COLO829 (cell line): Measurements from ENCODE around the gene IL7R.
A peak's percentile ranks its signal among the peaks of the same experiment; 100 is the strongest.
"Not testable (repeated sequence)": the region's sequence is repeated elsewhere in the genome, so short reads cannot be mapped to it uniquely, and the experiment has no call there.

Source experiments
- DNase-seq: peaks from one replicate; pipeline ENCODE4 v3.0.0; 2012; ENCODE audit warnings: low spot score

IL7R gene

DNA sequence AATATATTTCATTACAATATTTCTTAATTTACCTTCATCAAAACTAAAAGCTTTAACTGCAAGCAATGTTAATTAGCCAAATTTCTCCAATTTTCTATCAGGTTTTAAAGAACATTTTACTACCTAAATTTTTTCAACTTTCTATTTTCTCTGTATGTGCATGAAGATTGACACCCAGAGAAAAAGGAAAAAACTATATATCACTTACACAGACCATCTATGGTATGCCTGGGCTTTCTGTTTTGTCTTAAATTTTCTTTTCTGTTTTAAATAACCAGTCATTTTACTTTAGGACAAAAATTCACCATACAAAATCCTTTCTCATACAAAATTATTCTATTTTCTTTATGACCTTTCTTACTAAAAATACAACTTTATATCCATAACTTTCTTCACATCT is 13.8 kb upstream of the IL7R start:
- no peak for DNase-seq

DNA sequence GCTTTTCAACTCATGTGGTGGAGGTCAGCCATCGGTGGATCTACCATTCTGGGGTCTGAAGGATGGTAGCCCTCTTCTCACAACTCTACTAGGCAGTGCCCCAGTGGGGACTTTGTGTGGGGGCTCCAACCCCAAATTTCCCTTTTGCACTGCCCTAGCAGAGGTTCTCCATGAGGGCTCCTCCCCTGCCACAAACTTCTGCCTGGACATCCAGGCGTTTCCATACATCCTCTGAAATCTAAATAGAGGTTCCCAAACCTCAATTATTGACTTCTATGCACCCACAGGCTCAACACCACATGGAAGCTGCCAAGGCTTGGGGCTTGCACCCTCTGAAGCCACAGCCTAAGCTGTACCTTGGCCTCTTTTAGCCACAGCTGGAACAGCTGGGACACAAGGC is 11.2 kb upstream of the IL7R start:
- not testable (repeated sequence) for DNase-seq

DNA sequence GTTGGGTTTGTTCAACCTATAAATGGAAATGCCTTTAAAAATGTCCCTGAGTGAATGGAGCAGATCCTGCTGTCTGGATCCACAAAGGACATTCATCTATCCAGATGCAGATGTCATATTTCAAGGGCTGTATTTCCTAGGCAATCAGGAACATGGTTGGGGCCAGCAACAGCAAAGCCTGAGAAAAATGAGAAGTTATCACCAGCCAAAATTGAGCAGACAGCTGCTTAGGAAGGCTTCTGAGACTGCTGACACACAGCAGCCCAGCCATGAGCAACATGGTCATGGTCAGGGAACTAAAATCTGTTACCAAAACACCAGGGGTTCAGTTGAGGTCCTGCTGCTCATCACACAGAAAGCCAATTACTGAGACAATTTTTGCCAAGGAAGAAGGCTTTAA is 9.2 kb upstream of the IL7R start:
- DNase-seq, result no peak

DNA sequence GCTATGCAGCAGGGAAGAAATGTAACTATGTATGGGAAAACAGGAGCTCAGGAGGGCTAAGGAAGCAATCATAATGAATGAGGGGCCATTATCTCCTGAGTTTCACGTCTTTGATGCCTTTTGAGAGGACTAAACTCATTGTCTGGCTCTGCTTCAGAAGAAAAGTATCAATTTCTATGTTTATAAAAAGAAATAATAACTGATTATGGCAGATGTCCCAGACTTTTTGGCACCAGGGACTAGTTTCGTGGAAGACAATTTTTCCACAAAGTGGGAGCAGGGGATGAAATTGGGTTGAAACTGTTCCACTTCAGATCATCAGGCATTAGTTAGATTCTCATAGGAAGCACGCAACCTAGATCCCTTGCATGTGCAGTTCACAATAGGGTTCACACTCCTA is 8.7 kb upstream of the IL7R start:
- DNase-seq, result no peak

DNA sequence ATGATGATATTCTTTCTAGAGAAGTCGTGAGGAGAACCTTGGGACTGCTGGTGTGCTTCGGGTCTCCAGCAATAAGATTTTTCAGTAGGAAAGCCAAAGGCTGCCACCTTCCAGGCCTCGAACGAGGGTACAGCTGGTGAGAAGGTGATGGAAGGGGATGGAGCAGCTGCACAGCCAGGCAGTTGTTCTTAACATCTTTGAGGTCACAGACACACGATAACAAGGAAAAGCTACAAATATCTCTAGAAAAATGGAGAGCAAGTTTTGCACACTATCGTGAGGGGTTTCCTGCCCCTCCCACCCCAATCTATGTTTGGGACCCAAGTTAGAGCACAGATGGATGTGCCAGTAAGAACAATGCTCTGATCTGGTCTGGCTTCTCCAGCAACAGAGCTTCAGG is 6.8 kb upstream of the IL7R start:
- DNase-seq, result no peak

DNA sequence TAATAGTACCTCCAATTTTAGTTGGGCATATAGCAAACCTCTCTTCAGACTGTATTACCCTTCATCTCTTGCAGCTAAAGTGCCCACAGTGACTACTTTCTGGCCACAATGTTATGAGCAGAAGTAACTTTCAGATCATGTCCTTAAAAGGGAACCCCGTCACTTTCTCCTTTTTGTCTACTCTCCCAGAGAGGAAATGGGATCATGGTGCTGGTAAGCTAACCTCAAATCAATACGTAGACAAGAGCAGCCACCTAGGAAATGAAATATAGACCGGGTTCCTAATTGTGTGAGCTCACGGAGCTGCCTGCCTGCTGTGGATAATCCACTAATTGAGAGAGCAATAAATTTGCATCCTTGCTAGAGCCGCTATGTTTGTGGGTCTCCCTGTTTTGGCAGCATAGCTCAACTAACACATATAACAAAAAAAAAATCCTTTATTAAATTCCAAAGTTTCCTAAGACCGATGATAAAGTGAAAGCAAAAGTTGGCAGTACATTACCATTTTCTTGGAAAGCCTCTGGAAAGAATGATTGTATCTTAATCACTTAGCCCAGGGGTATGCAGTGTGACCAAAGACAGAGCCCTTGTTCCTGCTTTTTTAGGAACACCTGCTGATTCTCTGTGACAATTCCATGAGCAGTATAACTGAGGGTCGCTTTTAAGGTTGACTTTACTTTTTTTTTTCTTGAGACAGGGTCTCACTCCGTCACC is 5.6 kb upstream of the IL7R start:
- DNase-seq, result no peak

DNA sequence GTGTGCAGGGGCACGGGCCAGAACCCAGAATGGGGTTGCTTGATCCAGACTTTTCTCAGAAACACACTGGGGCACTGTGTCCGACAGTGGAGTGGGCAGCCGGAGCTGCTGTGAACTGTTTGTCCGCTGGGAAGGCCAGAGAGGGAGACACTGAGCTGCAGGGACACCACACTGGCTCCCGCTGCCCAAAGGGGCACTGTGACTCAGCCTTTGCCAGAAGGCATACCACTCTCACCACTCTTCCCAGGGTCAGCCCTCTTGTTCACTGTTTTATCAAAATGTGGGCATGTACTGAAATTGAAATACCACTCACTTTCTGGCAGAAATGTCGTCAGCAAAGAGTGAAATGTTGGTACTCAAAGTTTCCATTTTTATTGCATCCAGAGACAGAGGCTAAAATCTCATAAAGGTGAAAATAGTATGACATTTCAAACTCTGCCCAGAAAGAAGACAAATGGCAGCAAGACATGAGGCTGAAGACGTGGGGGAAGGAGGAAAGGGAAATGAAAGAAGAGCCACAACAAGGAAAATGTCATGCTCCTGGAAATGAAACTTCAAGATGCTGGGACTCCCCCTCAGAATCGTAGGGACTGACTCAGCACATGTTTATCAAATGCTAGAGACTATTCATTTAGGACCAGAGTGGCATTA is 4.5 kb upstream of the IL7R start:
- no peak for DNase-seq

DNA sequence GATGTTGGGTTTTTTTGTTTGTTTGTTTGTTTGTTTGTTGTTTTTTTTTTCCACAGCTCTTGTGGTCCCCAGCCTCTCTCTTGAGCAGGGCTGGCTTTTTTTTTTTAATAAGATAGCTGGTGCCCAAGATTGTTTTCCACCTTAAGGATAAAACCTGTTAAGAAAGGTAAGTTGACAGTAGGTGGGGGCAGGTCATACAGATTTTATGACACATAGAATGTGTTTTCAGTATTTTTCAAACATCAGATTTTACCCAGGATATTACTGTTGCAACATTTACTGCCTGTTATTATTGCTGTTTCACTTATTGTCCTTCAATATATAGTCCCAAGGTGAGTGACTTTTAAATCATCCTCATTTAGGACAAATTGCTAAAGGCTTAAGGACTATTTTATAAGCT is 3.9 kb upstream of the IL7R start:
- DNase-seq, result no peak

DNA sequence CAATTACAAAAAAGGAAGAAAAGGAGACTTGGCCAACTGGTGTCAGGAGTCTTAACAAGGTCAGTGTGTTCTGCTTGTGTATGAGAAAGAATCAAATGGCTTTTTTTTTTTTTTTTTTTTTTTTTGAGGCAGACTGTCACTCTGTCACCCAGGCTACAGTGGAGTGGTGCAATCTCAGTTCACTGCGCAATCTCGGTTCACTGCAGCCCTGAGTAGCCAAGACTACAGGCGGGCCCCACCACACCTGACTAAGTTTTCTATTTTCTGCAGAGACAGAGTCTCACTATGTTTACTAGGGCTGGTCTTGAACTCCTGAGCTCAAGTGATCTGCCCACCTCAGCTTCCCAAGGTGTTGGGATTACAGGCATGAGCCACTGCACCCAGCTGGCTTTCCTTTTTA is 3.1 kb upstream of the IL7R start:
- DNase-seq, result no peak

DNA sequence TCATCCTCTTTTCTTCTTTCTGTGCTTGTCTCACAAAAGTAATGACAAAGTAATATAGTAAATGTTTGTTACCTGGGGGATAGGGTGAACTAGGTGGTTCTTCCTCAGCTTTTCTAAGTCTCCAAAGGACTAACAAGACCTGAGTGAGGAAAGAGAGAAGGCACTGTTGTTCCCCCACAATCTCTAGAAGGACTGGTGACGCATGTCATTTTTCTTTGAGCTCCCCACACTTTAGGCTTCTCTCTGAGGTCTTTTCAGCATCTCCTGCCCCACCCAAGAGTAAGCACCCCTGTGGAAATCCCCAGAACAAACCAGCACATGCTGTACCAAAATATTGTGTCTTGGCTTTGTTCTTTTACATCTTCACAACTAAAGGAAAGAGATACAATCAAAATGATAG is 2.4 kb upstream of the IL7R start:
- no peak for DNase-seq

DNA sequence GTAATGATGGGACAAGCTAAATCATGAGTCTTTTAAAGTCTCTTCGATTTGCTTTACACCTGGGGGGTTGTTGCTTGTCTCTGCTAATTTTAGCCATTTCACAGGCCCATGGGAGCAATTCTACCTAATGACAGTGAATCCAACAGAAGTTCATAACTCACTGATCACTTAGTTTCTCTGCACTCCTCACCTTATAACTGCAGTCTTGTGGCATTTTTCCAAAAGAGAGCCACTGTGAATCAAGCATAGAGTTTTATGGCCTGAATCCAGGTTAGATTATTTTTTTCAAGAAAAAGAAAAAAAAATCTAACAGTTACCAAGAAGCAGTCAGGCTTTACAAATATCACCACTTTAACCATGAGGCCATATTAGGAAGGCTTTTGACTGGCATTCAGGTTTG is 1.5 kb upstream of the IL7R start:
- DNase-seq, result no peak

DNA sequence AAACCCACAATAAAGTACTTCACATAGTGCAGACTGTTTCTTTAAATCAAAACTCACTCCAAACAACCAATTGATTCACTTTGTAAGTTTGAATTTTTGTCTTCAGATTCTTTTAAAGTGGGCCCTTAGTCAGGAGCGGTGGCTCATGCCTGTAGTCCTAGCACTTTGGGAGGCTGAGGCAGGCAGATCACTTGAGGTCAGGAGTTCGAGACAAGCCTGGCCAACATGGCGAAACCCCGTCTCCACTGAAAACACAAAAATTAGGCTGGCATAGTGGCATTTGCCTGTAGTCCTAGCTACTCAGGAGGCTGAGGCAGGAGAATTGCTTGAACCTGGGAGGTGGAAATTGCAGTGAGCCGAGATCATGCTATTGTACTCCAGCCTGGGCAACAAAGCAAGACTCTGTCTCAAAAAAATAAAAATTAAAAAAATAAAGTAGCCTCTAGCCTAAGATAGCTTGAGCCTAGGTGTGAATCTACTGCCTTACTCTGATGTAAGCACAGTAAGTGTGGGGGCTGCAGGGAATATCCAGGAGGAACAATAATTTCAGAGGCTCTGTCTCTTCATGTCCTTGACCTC is 416 bp upstream of the IL7R start:
- DNase-seq, result not testable (repeated sequence)

DNA sequence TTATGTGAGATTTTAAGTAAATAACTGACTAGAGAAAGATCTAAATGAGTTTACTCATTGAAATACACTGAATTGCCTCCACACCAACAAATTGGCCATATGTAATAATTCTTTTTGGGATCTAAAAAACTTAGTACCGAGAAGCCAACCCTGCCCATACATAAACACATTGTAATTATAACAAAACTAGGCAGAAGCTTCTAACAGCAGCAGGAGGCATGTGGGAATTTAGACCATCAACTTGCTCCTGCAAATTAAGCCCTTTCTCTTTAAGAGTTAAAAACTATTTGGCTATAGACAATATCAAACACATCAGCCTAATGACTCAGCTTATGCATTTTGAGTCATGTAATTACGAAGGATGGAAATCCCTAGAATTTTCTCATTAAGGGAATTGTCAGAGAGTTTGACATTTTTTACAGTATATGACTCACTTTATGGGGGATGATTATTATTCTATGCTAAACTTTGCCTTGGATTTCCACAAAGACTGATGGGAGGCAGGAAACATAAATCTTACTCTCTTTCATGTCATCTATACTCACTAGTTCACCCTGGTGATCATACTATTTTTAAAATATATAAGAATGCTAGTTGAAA is 1.0 kb downstream of the IL7R start:
- peak; percentile 48 for DNase-seq

DNA sequence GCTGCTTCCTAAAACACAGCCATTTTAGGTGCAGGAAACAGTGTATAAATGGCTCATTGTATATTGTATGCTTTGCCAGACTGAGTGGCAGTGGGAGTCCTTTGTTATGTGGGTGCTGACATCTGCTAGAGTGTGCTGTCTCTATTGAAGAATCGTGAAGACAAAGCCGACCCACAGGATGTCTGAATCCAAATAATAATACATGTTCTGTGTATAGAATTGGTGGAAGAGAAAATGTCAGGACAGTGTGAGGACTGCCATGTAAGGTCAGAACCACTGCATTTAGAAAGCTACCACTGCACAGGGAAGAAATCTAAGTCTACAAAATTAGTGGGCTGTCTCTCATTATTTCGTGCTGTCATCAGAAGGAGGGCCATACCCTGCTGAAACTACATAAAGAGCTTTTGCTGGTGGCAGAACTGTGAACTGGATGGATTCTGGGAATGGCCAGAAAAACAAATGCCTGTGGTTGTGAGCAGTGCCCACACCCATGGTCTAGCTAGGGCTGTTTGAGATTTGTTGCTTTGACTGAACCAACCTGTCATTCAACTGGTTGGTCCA is 2.5 kb downstream of the IL7R start:
- peak; percentile 36 for DNase-seq

DNA sequence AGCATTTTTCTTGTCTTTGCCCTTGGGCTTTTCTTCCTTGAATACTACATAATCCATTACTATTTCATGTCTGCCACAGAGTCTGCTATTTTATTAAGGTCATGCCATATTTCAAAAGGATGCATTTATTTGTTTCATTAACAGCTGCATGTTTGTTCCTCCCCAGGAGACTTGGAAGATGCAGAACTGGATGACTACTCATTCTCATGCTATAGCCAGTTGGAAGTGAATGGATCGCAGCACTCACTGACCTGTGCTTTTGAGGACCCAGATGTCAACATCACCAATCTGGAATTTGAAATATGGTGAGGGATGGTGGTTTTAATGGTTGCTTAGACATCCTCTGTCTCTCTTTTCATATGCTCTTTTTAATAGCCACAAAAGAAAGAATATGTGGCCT is 4.0 kb downstream of the IL7R start:
- DNase-seq, result no peak

DNA sequence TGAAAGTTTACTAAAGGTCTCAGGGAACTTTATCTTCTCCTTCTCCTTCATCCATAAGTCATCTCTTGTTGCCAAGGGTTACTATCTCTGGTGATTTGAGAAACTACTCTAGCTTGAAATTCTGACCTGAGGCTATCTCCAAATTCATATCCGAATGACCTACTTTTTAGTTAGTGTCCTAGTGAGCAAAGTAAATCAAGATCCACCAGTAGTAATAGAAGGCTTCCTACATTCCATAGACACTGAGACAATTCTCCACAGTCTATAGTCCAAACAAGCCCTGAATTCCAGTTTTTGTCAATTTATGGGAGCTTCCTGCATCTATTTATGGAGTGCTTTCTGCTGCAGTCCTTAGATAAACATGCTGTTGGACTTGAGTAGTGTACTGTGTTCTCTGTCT is 5.0 kb downstream of the IL7R start:
- DNase-seq, result no peak

DNA sequence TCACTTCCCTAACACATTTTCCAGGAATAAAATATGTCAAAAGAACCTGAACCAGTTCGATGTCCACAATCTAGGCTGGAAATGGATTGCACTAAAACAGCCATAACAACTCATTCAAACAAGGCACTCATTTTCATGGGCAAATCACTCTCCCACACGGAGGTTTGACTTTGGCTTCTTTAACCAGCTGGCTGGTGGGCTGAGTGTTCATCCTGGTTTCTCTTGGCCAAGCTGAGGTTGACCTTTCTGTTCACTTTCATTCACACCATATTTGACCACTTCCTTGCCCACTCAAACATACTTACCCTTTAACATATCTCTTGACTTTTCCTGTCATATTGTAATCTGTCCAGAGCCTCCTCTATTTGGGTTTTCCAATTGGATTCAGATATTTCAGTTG is 5.4 kb downstream of the IL7R start:
- DNase-seq, result no peak

DNA sequence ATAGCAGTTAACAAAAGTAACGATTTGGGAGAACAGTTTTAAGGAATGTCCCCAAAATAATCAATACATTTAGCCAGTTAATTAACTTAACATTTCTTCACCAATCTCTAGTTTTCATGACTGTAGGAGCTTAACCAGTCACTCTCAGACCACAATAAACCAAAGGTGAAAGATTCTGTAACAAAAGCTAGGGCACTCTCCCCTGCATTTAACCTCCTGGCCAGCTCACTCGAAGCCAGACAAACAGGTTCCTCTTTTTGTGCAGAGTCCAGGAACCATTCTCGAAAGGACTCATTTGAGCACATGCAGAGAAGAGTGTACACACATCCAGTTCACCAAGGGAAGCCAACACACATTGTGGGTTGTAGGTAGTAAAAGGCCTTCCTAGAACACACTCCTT is 6.5 kb downstream of the IL7R start:
- no peak for DNase-seq

DNA sequence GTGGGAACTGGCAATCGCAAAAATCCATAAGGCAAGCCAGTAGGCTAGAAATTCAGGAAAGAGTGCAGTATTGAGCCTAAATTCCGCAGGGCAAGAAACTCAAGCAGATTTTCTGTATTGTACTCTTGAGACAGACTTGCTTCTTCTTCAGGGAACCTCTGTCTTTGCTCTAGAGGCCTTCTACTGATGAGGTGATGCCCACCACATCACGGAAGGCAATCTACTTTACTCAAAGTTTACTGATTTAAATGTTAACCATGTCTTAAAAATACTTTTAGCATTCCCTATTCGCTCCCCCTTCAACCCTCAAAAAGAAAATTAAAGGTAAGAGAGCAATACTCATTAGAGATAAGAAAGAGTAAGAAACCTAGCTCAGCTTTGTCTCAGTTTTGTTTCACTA is 11.3 kb downstream of the IL7R start:
- no peak for DNase-seq

DNA sequence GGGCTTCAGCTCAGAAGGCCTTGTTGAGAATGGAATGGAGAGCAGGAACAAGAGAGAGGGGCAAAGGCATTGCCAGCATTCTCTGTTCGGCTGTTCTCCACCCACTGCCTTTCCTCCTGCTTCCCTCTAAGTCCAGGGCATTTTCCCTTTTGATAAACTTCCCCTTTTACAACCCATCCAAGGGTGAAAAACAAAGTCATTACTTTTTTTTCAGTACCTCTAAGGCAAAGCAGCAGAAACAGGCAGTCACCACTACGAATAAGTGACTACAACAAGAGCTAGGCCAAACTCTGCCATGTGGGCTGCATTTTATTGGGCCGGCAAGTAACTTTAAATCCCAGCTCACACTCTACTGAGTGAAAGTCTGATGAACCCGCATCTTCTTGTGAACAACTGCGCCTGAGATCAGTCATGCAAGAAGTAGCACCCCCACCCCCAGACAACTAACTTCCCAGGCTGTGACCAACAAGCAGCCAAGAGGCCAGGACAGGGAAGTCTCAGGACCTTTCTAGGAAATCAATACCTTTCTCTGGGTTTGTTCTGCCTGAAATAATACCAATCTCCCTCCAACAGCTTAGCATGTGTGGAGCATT is 13.1 kb downstream of the IL7R start:
- no peak for DNase-seq

DNA sequence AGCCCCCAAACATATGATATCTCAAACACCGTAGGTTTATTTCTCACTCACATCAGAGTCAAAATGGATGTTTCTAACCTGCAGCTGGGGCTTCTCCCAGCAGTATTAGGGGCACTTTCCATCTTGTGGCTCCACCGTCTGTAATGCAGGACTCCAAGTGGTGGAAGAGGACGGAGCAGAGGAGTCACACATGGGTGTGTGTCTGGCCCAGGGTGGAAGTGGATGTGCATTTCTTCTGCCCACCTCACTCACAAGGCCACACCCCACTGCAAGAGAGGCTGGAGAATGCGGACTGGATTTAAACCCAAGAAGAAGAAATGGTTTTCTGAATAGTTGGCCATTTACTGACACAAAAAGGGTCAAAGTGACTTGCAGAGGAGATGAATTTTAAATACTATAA is 13.9 kb downstream of the IL7R start:
- no peak for DNase-seq

DNA sequence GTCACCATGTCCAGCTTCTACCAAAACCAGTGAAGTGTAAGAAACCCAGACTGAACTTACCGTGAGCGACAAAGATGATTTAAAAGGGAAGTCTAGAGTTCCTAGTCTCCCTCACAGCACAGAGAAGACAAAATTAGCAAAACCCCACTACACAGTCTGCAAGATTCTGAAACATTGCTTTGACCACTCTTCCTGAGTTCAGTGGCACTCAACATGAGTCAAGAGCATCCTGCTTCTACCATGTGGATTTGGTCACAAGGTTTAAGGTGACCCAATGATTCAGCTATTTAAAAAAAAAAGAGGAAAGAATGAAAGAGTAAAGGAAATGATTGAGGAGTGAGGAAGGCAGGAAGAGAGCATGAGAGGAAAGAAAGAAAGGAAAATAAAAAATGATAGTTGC is 19.8 kb downstream of the IL7R start:
- no peak for DNase-seq

DNA sequence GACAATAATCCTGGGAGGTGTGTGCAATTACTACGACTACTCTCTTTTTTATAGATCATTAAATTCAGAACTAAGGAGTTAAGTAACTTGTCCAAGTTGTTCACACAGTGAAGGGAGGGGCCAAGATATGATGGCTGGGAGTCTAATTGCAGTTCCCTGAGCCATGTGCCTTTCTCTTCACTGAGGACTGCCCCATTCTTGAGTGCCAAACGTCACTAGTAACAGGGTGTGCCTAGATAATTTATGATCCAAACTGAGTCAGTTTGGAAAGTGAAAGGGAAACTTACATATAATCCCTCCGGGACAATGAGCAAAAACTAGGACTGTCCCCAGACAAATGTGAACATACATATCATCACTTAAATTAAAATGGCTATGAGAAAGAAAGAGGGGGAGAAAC is 20.2 kb downstream of the IL7R start:
- DNase-seq, result no peak
